ENCODE measurements around the gene CCNY.

Gene CCNY

GRCh38 chr10:35422228-35422627 is 85.9 kb downstream of the CCNY start:
- Mint-ChIP-seq H3K4me1 (ENCODE audit: low read depth) (peaks cover 7% of the 10 kb centered on the region), H3K27ac (no peak overlapping the region), H3K36me3 (ENCODE audit: low read depth) (no peaks in the 10 kb centered on the region), H3K27me3 (ENCODE audit: low read depth) (no peaks in the 10 kb centered on the region), H3K4me3 (no peak overlapping the region), H3K9me3 (no peaks in the 10 kb centered on the region)

- Mint-ChIP-seq H3K4me1 (ENCODE audit: low read depth) (peaks cover 15% of the 10 kb centered on the region), H3K27ac (no peak overlapping the region), H3K9me3 (no peaks in the 10 kb centered on the region), H3K27me3 (ENCODE audit: low read depth) (no peaks in the 10 kb centered on the region), H3K4me3 (no peak overlapping the region), H3K36me3 (ENCODE audit: low read depth) (no peaks in the 10 kb centered on the region)
These were observed 87.4 kb downstream of the CCNY start for GRCh38 chr10:35423505-35424306.

- H3K4me3 Mint-ChIP-seq, result no peak overlapping the region
- H3K27ac Mint-ChIP-seq, result no peak overlapping the region
- no peaks in the 10 kb centered on the region for H3K27me3 Mint-ChIP-seq (ENCODE audit: low read depth)
- no peaks in the 10 kb centered on the region for H3K36me3 Mint-ChIP-seq (ENCODE audit: low read depth)
- no peaks in the 10 kb centered on the region for H3K9me3 Mint-ChIP-seq
- H3K4me1 Mint-ChIP-seq (ENCODE audit: low read depth), result peaks cover 12% of the 10 kb centered on the region
These were observed 88.5 kb downstream of the CCNY start for GRCh38 chr10:35424680-35425285.

- Mint-ChIP-seq H3K4me1 (ENCODE audit: low read depth) (peaks cover 12% of the 10 kb centered on the region), H3K27me3 (ENCODE audit: low read depth) (no peaks in the 10 kb centered on the region)
These were observed 89.3 kb downstream of the CCNY start for GRCh38 chr10:35425595-35425994.

DNA sequence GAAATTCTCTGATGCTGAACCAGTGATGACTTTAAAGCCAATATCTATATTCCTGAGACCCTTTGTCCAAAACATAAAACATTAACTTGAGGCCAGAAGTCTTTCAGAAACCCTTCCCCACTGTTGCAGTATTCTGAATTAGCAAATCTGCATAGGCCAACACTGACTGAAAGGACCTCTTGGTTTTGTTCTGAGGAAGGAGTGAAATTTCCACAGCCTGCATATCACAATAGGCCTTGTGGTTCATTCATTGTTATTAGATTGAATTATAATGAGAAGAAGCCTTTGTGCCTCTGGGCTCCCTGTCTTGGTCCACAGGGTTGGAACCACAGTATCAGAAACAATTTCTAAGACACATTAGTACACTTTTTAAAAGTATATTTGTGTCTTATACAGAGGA is 90.3 kb downstream of the CCNY start:
- no peak overlapping the region for H3K27ac Mint-ChIP-seq
- peaks cover 16% of the 10 kb centered on the region for H3K4me1 Mint-ChIP-seq (ENCODE audit: low read depth)
- H3K4me3 Mint-ChIP-seq, result no peak overlapping the region
- no peaks in the 10 kb centered on the region for H3K36me3 Mint-ChIP-seq (ENCODE audit: low read depth)
- H3K27me3 Mint-ChIP-seq (ENCODE audit: low read depth), result no peaks in the 10 kb centered on the region
- H3K9me3 Mint-ChIP-seq, result no peaks in the 10 kb centered on the region

More at GRCh38 chr10:35425595-35425994, 89.3 kb downstream of the CCNY start:
- H3K36me3 Mint-ChIP-seq (ENCODE audit: low read depth), result no peaks in the 10 kb centered on the region
- no peak overlapping the region for H3K27ac Mint-ChIP-seq
- no peaks in the 10 kb centered on the region for H3K9me3 Mint-ChIP-seq
- no peak overlapping the region for H3K4me3 Mint-ChIP-seq

GRCh38 chr10:35427543-35427942 is 91.2 kb downstream of the CCNY start:
- H3K4me3 Mint-ChIP-seq, result no peak overlapping the region
- no peaks in the 10 kb centered on the region for H3K27me3 Mint-ChIP-seq (ENCODE audit: low read depth)
- H3K27ac Mint-ChIP-seq, result no peak overlapping the region
- H3K4me1 Mint-ChIP-seq (ENCODE audit: low read depth), result peaks cover 17% of the 10 kb centered on the region
- H3K9me3 Mint-ChIP-seq, result no peaks in the 10 kb centered on the region
- H3K36me3 Mint-ChIP-seq (ENCODE audit: low read depth), result no peaks in the 10 kb centered on the region

GRCh38 chr10:35428521-35428920 is 92.2 kb downstream of the CCNY start:
- Mint-ChIP-seq H3K4me3 (no peak overlapping the region), H3K27ac (no peak overlapping the region), H3K9me3 (no peaks in the 10 kb centered on the region), H3K4me1 (ENCODE audit: low read depth) (peaks cover 17% of the 10 kb centered on the region), H3K27me3 (ENCODE audit: low read depth) (no peaks in the 10 kb centered on the region), H3K36me3 (ENCODE audit: low read depth) (no peaks in the 10 kb centered on the region)

- Mint-ChIP-seq H3K27ac (no peak overlapping the region), H3K9me3 (peaks cover 9% of the 10 kb centered on the region), H3K4me3 (no peak overlapping the region), H3K4me1 (ENCODE audit: low read depth) (peaks cover 27% of the 10 kb centered on the region), H3K36me3 (ENCODE audit: low read depth) (peaks cover 13% of the 10 kb centered on the region), H3K27me3 (ENCODE audit: low read depth) (no peaks in the 10 kb centered on the region)
These were observed 96.6 kb downstream of the CCNY start for GRCh38 chr10:35432781-35433338.

- H3K4me1 Mint-ChIP-seq (ENCODE audit: low read depth), result peaks cover 18% of the 10 kb centered on the region
- no peaks in the 10 kb centered on the region for H3K27me3 Mint-ChIP-seq (ENCODE audit: low read depth)
- peaks cover 17% of the 10 kb centered on the region for H3K36me3 Mint-ChIP-seq (ENCODE audit: low read depth)
- peaks cover 14% of the 10 kb centered on the region for H3K9me3 Mint-ChIP-seq
- H3K27ac Mint-ChIP-seq, result no peak overlapping the region
- no peak overlapping the region for H3K4me3 Mint-ChIP-seq
These were observed 97.6 kb downstream of the CCNY start for GRCh38 chr10:35433851-35434426.

GRCh38 chr10:35434533-35434932 is 98.2 kb downstream of the CCNY start:
- H3K27me3 Mint-ChIP-seq (ENCODE audit: low read depth), result no peaks in the 10 kb centered on the region
- H3K4me3 Mint-ChIP-seq, result no peak overlapping the region
- peaks cover 20% of the 10 kb centered on the region for H3K9me3 Mint-ChIP-seq
- peaks cover 23% of the 10 kb centered on the region for H3K36me3 Mint-ChIP-seq (ENCODE audit: low read depth)
- peaks cover 18% of the 10 kb centered on the region for H3K4me1 Mint-ChIP-seq (ENCODE audit: low read depth)
- no peak overlapping the region for H3K27ac Mint-ChIP-seq

DNA sequence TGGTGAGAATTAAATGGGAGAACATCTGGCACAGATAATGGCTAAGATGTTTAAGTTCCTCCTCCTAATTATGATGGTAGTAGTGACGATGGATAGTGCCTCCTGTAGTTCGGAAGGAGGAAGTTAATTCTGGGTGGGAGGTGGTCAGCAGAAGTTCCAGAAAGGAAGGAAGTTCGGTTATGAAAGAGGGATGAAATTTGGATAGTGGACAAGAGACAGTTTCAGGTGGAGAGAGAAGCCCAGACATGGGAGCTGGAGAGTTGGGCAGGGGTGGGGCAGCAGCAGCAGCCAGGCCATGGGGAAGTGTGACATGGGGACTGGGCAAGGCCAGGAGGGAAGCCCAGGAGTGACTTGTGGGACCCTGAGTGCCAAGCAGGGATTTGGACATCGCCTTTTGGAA is 99.5 kb downstream of the CCNY start:
- H3K4me3 Mint-ChIP-seq, result no peak overlapping the region
- H3K27ac Mint-ChIP-seq, result no peak overlapping the region
- peaks cover 25% of the 10 kb centered on the region for H3K9me3 Mint-ChIP-seq
- H3K4me1 Mint-ChIP-seq (ENCODE audit: low read depth), result peaks cover 20% of the 10 kb centered on the region
- H3K36me3 Mint-ChIP-seq (ENCODE audit: low read depth), result peaks cover 26% of the 10 kb centered on the region
- no peaks in the 10 kb centered on the region for H3K27me3 Mint-ChIP-seq (ENCODE audit: low read depth)

- no peaks in the 10 kb centered on the region for H3K27me3 Mint-ChIP-seq (ENCODE audit: low read depth)
- H3K4me3 Mint-ChIP-seq, result no peak overlapping the region
- H3K4me1 Mint-ChIP-seq (ENCODE audit: low read depth), result peaks cover 25% of the 10 kb centered on the region
- no peak overlapping the region for H3K27ac Mint-ChIP-seq
- peaks cover 40% of the 10 kb centered on the region for H3K9me3 Mint-ChIP-seq
- H3K36me3 Mint-ChIP-seq (ENCODE audit: low read depth), result peaks cover 40% of the 10 kb centered on the region
These were observed 101.5 kb downstream of the CCNY start for GRCh38 chr10:35437829-35438228.

DNA sequence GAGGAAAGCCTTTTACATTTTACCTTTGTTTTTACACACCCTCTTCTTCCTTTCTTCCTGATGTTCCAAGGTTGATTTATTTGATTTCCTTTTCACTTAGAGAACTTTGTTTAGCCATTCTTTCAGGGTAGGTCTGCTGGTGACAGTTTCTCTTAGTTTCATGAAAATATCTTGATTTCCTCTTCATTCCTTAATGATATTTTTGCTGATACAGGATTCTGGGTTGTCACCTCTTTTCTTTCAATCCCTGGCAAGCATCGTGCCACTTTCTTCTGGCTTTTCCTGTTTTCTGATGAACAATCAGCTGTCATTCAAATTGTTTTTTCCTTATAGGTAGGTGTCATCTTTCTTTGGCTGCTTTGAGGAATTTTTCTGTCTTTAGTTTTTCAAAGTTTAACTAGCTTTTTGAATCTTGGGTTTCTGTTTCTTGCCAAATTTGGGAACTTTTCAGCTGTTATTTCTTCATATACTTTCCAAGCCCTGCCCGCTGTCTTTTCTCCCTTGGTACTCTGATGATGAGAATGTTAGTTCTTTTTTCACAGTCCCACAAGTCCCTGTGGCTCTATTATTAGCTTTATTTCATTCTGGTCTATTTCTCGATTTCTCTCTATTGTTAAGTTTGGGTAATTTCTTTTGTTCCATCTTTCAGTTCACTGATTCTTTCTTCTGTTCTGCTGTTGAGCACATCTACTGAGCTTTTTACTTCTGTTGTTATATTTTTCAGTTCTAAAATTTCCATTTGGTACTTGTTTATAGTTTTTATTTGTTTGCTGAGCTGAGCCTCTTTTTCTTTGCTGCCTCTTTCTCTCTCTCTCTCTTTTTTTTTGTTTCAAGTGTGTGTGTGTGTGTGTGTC is 102.6 kb downstream of the CCNY start:
- H3K4me1 Mint-ChIP-seq (ENCODE audit: low read depth), result peaks cover 24% of the 10 kb centered on the region
- H3K4me3 Mint-ChIP-seq, result no peak overlapping the region
- H3K36me3 Mint-ChIP-seq (ENCODE audit: low read depth), result peaks cover 47% of the 10 kb centered on the region
- H3K9me3 Mint-ChIP-seq, result peaks cover 48% of the 10 kb centered on the region
- H3K27ac Mint-ChIP-seq, result no peak overlapping the region
- H3K27me3 Mint-ChIP-seq (ENCODE audit: low read depth), result no peaks in the 10 kb centered on the region

DNA sequence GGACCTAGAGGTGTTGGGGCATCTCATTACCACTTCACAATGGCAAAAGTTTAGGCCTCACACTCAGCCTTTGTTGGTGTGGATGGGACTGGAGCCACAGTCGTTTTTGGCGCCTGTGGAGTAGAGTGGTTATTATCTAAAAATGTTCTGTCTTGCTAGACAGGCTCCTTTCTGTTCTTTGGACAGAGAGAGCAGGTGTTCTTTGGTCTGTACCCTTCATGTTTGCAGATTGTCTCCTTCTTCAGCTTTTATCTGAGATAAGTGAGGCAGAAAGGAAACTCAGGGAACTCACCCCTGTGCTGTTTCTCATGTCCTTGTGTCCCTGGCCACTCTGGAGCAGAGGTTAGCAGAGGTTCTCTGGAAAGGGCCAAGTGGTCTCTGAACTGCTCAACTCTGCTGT is 103.7 kb downstream of the CCNY start:
- Mint-ChIP-seq H3K4me3 (no peak overlapping the region), H3K36me3 (ENCODE audit: low read depth) (peaks cover 50% of the 10 kb centered on the region), H3K9me3 (peaks cover 54% of the 10 kb centered on the region), H3K27me3 (ENCODE audit: low read depth) (no peaks in the 10 kb centered on the region), H3K27ac (no peak overlapping the region), H3K4me1 (ENCODE audit: low read depth) (peaks cover 17% of the 10 kb centered on the region)
